HepG2 (cell line): ENCODE results near the gene SMPD3. TPM values are rescaled to one million over a fixed set of nuclear protein-coding genes. Genes with fewer than 3 reads are reported as not detected.
A peak's percentile ranks its signal among the peaks of the same experiment; 100 is the strongest.

Experiments
- ATAC-seq: fragments of 200-7000 bp; cut with Tn5 transposase; 3 replicates; pipeline ENCODE4 v1.9.1; 2020; ENCODE audit warnings: mild to moderate bottlenecking, moderate library complexity
- BruUV-seq: library from RNA; stranded (reverse); fragments of 400-500 nt; replicated peaks from 2 replicates; lab custom pipeline; 2021; lab: Mats Ljungman, UMichigan
- CTCF ChIA-PET: fragments of 300-600 bp; formaldehyde crosslinking; extraction: SDS; loops from one replicate; lab custom pipeline; 2021; ENCODE audit warnings: low total read pairs, inconsistent platforms, low intra/inter-chr PET ratio; lab: Yijun Ruan, JAX
- POLR2A ChIA-PET: fragments of 350-600 bp; sonication (Branson Sonifier 250); formaldehyde crosslinking; loops from one replicate; lab custom pipeline; 2020; ENCODE audit warnings: antibody characterized with exemption, inconsistent platforms; lab: Yijun Ruan, JAX
- DNase-seq: peaks from one replicate; pipeline ENCODE4 v3.0.0-alpha.2; 2015; ENCODE audit warnings: low spot score
- FAIRE-seq: peaks from 3 replicates; lab custom pipeline; 2011; peaks lifted over from hg19 to GRCh38; lab: Jason Lieb, UNC
- H2AFZ ChIP-seq: one replicate; pipeline ENCODE4 v1.6.1; 2011; ENCODE audit warnings: low read length, inconsistent platforms
- H3K27ac ChIP-seq: fragments of 300-600 bp; 3 replicates; pipeline ENCODE4 v1.8.0; 2011; ENCODE audit warnings: mixed run types, mild to moderate bottlenecking, mixed read lengths, low read length, inconsistent platforms; ENCODE audit not compliant: insufficient read depth; ENCODE audit errors: extremely low read length
- H3K27me3 ChIP-seq, 2 experiments: fragments of 200-600 bp in 1 of 2; 2 replicates in 1 of 2; 3 replicates in 1 of 2; pipeline versions ENCODE4 v1.6.0 to v1.8.0; 2011; ENCODE audit warnings: low read length in 2 of 2, mild to moderate bottlenecking in 2 of 2, moderate library complexity in 2 of 2, inconsistent platforms in 1 of 2; ENCODE audit not compliant: insufficient read depth in 2 of 2, control insufficient read depth in 1 of 2
- H3K36me3 ChIP-seq, 2 experiments: fragments of 200-600 bp in 1 of 2; replicated peaks in 1 of 2; 2 replicates in 1 of 2; 3 replicates in 1 of 2; pipeline versions ENCODE4 v1.5.1 to v1.8.0; 2011; ENCODE audit warnings: low read length in 2 of 2, inconsistent platforms in 1 of 2; ENCODE audit not compliant: insufficient read depth in 2 of 2, control insufficient read depth in 1 of 2
- H3K4me1 ChIP-seq: 2 replicates; pipeline ENCODE4 v1.5.1; 2012; ENCODE audit warnings: low read length, inconsistent platforms; ENCODE audit not compliant: insufficient read depth
- H3K4me2 ChIP-seq: 2 replicates; pipeline ENCODE4 v1.6.0; 2011; ENCODE audit warnings: low read depth, low read length, inconsistent platforms
- H3K4me3 ChIP-seq, 3 experiments: fragments of 200-600 bp in 1 of 3; sonication (generic), shearing (Covaris generic) in 1 of 3; replicated peaks in 1 of 3; 2 replicates each; pipeline ENCODE4 v1.5.1; 2011 to 2016; ENCODE audit warnings: low read length in 3 of 3, inconsistent platforms in 2 of 3, low read depth in 2 of 3, mild to moderate bottlenecking in 2 of 3, control low read depth in 1 of 3, mixed read lengths in 1 of 3; ENCODE audit not compliant: insufficient read depth in 1 of 3
- H3K79me2 ChIP-seq: one replicate; pipeline ENCODE4 v1.6.1; 2011; ENCODE audit warnings: low read length, inconsistent platforms; ENCODE audit not compliant: insufficient read depth
- H3K9ac ChIP-seq: 2 replicates; pipeline ENCODE4 v1.6.0; 2011; ENCODE audit warnings: mild to moderate bottlenecking, low read depth, low read length, inconsistent platforms; ENCODE audit not compliant: insufficient read depth
- H3K9me3 ChIP-seq: 2 replicates; pipeline ENCODE4 v1.5.1; 2012; ENCODE audit warnings: mild to moderate bottlenecking, low read length
- H4K20me1 ChIP-seq: 2 replicates; pipeline ENCODE4 v1.6.0; 2011; ENCODE audit warnings: inconsistent platforms, mild to moderate bottlenecking, low read length, moderate library complexity; ENCODE audit not compliant: insufficient read depth
- AGO2 ChIP-seq: fragments of 200-400 bp; formaldehyde crosslinking; optimal IDR thresholded peaks from 2 replicates; pipeline ENCODE3; 2017; ENCODE audit warnings: mild to moderate bottlenecking, low read depth, low read length, moderate library complexity
- BRCA1 ChIP-seq: sonication (generic); formaldehyde crosslinking; IDR thresholded peaks from 2 replicates; pipeline ENCODE4 v1.4.0; 2020; ENCODE audit warnings: missing genetic modification reagents
- GLI4 ChIP-seq: sonication (generic); formaldehyde crosslinking; IDR thresholded peaks from 2 replicates; pipeline ENCODE4 v1.5.1; 2020; ENCODE audit warnings: missing genetic modification reagents, mild to moderate bottlenecking, moderate library complexity, borderline replicate concordance
- KMT2A ChIP-seq: sonication (generic); formaldehyde crosslinking; IDR thresholded peaks from 2 replicates; pipeline ENCODE4 v1.4.0; 2020; ENCODE audit warnings: missing genetic modification reagents
- RBM22 ChIP-seq: fragments of 200-400 bp; formaldehyde crosslinking; optimal IDR thresholded peaks from 2 replicates; pipeline ENCODE3; 2017; ENCODE audit warnings: mild to moderate bottlenecking, low read length, moderate library complexity
- RFXAP ChIP-seq: sonication (generic); formaldehyde crosslinking; IDR thresholded peaks from 2 replicates; pipeline ENCODE4 v1.4.0; 2020; ENCODE audit warnings: missing genetic modification reagents, borderline replicate concordance
- STAT5B ChIP-seq: sonication (generic); formaldehyde crosslinking; IDR thresholded peaks from 2 replicates; pipeline ENCODE4 v1.4.0; 2020; ENCODE audit warnings: missing genetic modification reagents
- ZBTB43 ChIP-seq: sonication (generic); formaldehyde crosslinking; conservative IDR thresholded peaks from 2 replicates; pipeline ENCODE4 v1.4.0; 2020; ENCODE audit warnings: missing genetic modification reagents
- ZFP91 ChIP-seq: sonication (generic); formaldehyde crosslinking; IDR thresholded peaks from 2 replicates; pipeline ENCODE4 v1.9.0; 2022; ENCODE audit warnings: missing genetic modification reagents, mild to moderate bottlenecking, borderline replicate concordance
- ZNF205 ChIP-seq: IDR thresholded peaks from 2 replicates; pipeline ENCODE4 v1.6.1; 2018; ENCODE audit warnings: missing biosample characterization, missing genetic modification reagents
- ZNF589 ChIP-seq: sonication (generic); formaldehyde crosslinking; conservative IDR thresholded peaks from 2 replicates; pipeline ENCODE4 v1.8.0; 2022; ENCODE audit warnings: mild to moderate bottlenecking, moderate library complexity, missing genetic modification reagents
- WGBS: methylation state at CpG from one replicate; pipeline ENCODE4 v1.1.6; 2017; ENCODE audit warnings: low lambda C conversion rate; 5-methylcytosine and 5-hydroxymethylcytosine counted together
- in situ Hi-C: cut with HindIII; loops from 2 replicates; pipeline ENCODE4 v1.10.0; 2017; ENCODE audit warnings: low pct_unique_long_range_greater_than_20kb; ENCODE audit not compliant: extremely low pct_ligation_motif_present
- intact Hi-C: fragments of 100-400 bp; cut with micrococcal nuclease; formaldehyde crosslinking; loops from one replicate; pipeline ENCODE4 v1.10.0; 2022; ENCODE audit not compliant: unreplicated experiment
- polyA plus RNA-seq, 8 experiments: library from polyadenylated mRNA; depleted of rRNA in 3 of 8; stranded (reverse) in 7 of 8; unstranded in 1 of 8; fragments of >200 nt; fragmentation: Illumina TruSeq in 4 of 8; extraction: Trizol in 4 of 8; gene quantifications; 2 replicates each; pipeline versions ENCODE4 v1.2.1 to v1.2.3, GENCODE V29; 2011 to 2016; ENCODE audit warnings: low read depth in 4 of 8, missing spikeins in 1 of 8, mixed read lengths in 1 of 8; ENCODE audit not compliant: insufficient read depth in 1 of 8
- total RNA-seq, 5 experiments: library from RNA; depleted of rRNA; stranded (reverse); fragments of >200 nt; fragmentation: Illumina TruSeq; extraction: Trizol; gene quantifications; 2 replicates each; pipeline ENCODE4 v1.2.3, GENCODE V29; 2016; ENCODE audit warnings: low read depth in 1 of 5

SMPD3 gene
- total and polyA plus RNA-seq, 2 of the 13 experiments (the other 11 are each of a cell fraction or from before 2014, with no cell fraction given) = 0.07 to 0.32 TPM

- in situ Hi-C loops = loop anchor here (10.0 kb wide), 1 partner anchor 254 kb away; the partner anchor contains the start of gene NFATC3
- Histone ChIP-seq H3K4me3 (no peak overlapping the region), H3K4me2 (no peak overlapping the region), H3K4me1 (peaks cover under 1% of the 10 kb centered on the region; the same call in 1 of the 2 replicates), H3K9ac (no peak overlapping the region), H3K27ac (no peak overlapping the region), H3K9me3 (no peaks in the 10 kb centered on the region), H3K79me2 (no peaks in the 10 kb centered on the region), H3K36me3 (peaks cover 45 to 74% of the 10 kb centered on the region in 2 experiments), H3K27me3 (no peaks in the 10 kb centered on the region), H4K20me1 (no peaks in the 10 kb centered on the region), H2AFZ (no peak overlapping the region)
- ChIA-PET POLR2A (interaction anchor here (0.9 kb wide), 1 partner anchor 81 kb away, joined by 3 read pairs; no protein-coding TSS in a partner anchor), CTCF (no interaction called here)
- DNase-seq = no peak
- intact Hi-C loops = no loop called here
- FAIRE-seq = no peak
- 89% methylated on average over 16 of the region's 16 CpGs for WGBS
- BruUV-seq = no TSS peak
- no peak; the same call in 2 of the 3 replicates for ATAC-seq
- TF ChIP-seq BRCA1 (CRISPR knock-in tag) (no peak), ZNF589 (CRISPR knock-in tag) (no peak), ZFP91 (CRISPR knock-in tag) (no peak), GLI4 (CRISPR knock-in tag) (no peak), RBM22 (peak; percentile 72), KMT2A (CRISPR knock-in tag) (no peak), STAT5B (no peak), RFXAP (CRISPR knock-in tag) (no peak), ZBTB43 (CRISPR knock-in tag) (no peak), AGO2 (peak; percentile 54), ZNF205 (CRISPR knock-in tag) (no peak)
Measured at GRCh38 chr16:68338326-68339119, 109.8 kb downstream of the SMPD3 start.
